Left colon (tissue), 2 donors: ENCODE results near the gene OAS1. TPM values are rescaled to one million over a fixed set of nuclear protein-coding genes. Genes with fewer than 3 reads are reported as not detected.
A peak's percentile ranks its signal among the peaks of the same experiment; 100 is the strongest.

ENCODE experiments used
- ATAC-seq: fragments of 200-7000 bp; cut with Tn5 transposase; one replicate; pipeline ENCODE4 v1.9.1; 2020; ENCODE audit warnings: mild to moderate bottlenecking, moderate library complexity
- DNase-seq, 2 donors: peaks; one replicate each; pipeline ENCODE4 v3.0.0-alpha.2; 2020
- intact Hi-C, 2 donors: fragments of 100-400 bp; cut with DNase I in 1 of 2; cut with micrococcal nuclease in 1 of 2; formaldehyde crosslinking; loops; one replicate each; pipeline versions ENCODE4 v1.11.2 to v1.14.0; 2022; cut with DNase I, micrococcal nuclease
- long read RNA-seq: library from polyadenylated mRNA; unstranded; transcript quantifications from one replicate; pipeline ENCODE4 v2.0.0, GENCODE V29; 2021
- total RNA-seq, 2 donors: library from RNA; stranded (reverse); fragmentation: NEBNext Ultra II Directional; extraction: Animal tissue kit (Norgen Biotek cat#: 25700); gene quantifications; one replicate each; pipeline ENCODE4 v1.2.1, GENCODE V29; 2021
- donor health status: DM: no; HTN: no; CAD: no.
- donor health status: DM: yes; HTN: yes; CAD: no.

Gene OAS1
- 100 to 1,000 TPM in 1 of 2 donors, 10 to 100 TPM in 1; 97.4 to 104 TPM for total RNA-seq
- long read RNA-seq, transcript OAS1-202 (6 exons, 1,684 nt) = minor isoform, 5 of 89 reads
- long read RNA-seq, transcript OAS1-201 (6 exons, 1,816 nt) = minor isoform, 6 of 89 reads
- long read RNA-seq, transcript OAS1-203 (5 exons, 1,990 nt) = major isoform, 33 of 89 reads
- long read RNA-seq, partial matches to known transcripts = 17 of 89 reads
- long read RNA-seq, other reads (novel, unspliced or antisense) = 22 of 89 reads

DNA sequence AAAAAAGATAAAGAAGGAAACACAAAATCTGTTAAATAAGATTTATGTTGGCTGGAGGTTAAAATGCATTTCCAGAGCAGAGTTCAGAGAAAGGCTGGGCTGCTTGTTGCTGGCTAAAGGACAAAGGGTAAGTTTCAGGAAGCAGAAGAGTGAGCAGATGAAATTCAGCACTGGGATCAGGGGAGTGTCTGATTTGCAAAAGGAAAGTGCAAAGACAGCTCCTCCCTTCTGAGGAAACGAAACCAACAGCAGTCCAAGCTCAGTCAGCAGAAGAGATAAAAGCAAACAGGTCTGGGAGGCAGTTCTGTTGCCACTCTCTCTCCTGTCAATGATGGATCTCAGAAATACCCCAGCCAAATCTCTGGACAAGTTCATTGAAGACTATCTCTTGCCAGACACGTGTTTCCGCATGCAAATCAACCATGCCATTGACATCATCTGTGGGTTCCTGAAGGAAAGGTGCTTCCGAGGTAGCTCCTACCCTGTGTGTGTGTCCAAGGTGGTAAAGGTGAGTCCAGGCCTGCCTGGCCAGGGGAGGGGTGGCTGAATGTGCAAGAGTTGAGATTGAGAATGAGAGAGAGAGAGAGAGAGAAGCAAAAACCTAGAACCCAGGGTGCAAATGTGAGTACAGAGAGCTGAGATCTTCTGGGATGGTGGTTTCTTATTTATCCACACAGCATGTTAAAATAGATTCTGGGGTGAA lies at the start of gene OAS1:
Gene OAS1 (plus strand): TSS at position 251 of the 703 bp plus-strand sequence. CDS start 78 bp downstream, at position 329.
- DNase-seq = peak; percentile 38 to 73
- intact Hi-C loops = no loop called here
- peak; percentile 86 for ATAC-seq

DNA sequence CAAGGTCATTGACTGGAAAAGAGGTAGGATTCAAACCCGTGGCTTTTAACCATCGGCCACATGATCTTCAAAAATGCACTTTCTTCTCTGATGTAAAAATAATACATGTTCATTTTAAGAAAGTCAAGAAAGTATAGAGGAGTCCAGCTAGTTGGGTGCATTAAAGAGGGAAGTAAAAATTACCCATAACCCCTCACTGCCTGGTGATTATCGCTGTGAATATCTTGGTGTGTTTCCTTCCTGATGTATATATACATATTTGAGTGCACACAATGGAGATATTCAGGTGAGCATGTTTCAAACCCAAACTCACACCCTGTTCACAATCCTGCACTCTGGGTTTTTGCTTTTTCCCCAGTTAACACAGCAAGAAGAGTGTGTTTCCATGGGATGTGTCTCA lies 47.5 kb upstream of the OAS1 start:
- intact Hi-C loops = no loop called here
- DNase-seq (no peak), ATAC-seq (no peak)

DNA sequence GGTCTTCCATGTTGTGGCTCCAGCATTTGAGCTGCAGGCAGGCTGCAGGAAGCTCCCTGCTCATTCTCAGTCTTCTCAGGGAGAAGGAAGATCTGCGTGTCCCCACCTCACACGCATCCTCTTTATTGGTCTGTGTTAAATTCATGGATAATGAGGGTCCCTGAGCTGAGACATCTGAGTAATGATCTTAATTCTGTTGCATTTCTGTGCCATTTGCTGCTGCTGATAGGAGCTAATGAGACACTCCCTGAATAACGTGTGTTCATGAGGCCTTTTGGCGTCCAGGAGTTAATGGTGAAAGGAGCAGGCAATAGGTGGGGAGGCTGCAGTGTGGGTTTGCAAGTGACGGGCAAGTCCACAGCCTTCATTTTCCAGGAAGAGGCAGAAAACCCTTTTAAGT lies 46.6 kb upstream of the OAS1 start:
- intact Hi-C loops = no loop called here
- DNase-seq (no peak), ATAC-seq (no peak)

DNA sequence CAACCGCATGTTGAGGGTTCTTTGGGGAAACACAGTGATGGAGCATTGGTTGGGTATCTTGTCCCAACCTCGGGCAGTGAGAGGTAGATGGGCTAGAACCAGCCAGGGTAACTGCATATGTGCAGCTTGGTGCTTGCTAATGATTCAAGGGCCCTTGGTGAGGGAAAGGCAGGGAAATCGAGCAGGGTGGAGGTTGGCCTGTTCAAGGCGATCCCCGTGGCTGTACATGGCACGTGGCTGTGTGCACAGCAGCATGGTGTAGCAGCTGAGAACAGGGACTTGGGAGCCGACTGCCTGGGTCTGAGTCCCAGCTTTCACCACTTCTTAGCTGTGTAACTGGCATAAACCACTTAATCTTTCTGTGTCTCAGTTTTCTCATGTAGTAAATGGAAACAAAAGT lies 45.5 kb upstream of the OAS1 start:
- intact Hi-C loops = no loop called here
- DNase-seq = no peak
- no peak for ATAC-seq

DNA sequence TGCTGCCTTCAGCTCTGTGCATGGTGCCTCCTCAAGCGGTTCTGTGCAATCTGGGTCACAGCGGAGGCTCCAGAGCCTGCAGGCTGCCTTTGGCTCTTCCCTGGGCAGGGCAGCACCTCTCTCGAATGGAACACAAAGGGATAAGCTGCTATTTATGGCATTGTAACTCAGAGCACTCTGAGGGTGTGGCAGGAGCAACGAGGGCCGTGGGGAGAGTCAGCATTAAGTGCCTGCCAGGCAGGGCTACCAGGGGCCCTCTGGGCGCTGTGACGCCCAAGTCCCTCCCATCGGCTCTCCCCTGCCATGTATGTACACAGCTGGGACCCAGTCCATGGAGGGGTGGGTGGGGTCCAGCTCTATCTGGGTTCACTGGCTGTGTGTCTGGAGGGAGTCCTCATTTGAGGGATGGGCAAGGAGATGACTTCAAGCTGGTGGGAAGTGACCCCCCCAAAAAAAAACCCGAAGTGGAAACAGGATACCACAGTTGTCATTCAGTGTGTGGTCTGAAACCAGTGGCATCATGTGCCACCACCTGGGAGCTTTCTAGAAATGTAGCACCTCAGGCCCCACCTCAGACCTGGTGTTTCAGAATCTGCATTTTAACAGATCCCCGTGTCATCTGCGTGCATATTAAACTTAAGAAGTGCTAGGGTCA lies 44.0 kb upstream of the OAS1 start:
- ATAC-seq = peak; percentile 73
- no peak for DNase-seq

DNA sequence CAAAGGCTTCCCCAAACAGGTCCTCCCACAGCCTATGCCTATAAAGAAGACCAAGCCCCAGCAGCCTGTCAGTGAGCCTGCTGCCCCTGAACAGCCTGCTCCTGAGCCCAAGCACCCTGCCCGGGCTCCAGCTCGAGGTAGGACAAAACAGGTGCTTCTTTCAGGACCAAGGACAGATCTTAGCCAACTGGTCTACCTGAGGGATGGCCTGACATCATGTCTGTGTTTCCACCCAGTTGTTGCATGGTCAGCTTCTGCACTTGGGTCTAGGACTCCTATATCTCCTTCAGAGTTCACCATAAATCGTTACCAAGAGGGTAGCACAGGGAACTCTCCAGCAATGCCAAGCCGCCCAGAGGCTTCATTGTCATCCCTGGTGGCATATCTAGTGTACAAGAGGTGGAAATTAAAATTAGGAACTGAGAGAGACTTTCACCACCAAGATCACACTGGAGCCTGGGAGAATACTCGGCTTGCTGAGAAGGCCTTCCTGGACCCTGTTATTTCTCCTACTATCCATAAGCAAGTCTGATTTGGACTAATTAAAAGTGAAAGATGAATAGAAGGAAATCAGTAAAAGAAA lies 38.2 kb upstream of the OAS1 start:
- DNase-seq (no peak), ATAC-seq (no peak)
- intact Hi-C loops = no loop called here

More for the DNA sequence above, 44.0 kb upstream of the OAS1 start:
- intact Hi-C loops = no loop called here

DNA sequence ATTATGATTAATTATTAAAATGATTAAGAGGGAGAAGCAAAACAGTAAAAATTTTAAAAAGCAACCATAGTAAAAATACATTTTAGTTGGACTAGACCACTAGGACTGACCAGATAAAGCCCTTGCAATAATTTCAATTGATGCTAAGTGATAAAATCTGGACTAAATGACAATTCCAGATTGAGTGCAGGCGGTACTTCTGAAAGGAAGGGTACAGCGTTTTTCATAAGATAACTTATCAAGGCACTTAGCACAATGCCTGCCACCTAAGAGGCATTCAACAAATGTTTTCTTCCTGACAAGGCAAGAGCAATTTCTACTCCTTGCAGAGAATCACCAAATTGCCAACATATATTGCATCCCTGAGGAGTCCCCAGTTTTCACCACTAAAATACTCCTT lies 37.7 kb upstream of the OAS1 start:
- intact Hi-C loops = no loop called here
- DNase-seq (no peak), ATAC-seq (no peak)

DNA sequence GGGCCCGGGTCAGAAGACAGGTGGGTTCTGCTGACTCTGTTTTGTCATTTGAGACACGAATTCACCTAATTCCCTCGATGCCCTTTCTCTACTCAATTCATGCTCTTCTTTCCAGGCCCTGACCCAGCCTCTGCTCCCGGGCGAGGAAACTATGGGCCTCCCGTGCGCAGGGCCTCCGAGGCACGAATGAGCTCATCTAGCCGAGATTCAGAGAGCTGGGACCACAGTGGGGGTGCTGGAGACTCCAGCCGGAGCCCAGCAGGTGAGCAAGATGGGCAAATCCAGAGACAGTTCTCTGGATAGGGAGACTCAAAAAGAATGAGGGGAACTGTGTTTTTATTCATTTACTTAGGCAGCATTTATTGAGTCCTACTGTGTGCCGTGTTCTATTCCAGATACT lies 37.0 kb upstream of the OAS1 start:
- ATAC-seq = no peak
- DNase-seq = no peak

DNA sequence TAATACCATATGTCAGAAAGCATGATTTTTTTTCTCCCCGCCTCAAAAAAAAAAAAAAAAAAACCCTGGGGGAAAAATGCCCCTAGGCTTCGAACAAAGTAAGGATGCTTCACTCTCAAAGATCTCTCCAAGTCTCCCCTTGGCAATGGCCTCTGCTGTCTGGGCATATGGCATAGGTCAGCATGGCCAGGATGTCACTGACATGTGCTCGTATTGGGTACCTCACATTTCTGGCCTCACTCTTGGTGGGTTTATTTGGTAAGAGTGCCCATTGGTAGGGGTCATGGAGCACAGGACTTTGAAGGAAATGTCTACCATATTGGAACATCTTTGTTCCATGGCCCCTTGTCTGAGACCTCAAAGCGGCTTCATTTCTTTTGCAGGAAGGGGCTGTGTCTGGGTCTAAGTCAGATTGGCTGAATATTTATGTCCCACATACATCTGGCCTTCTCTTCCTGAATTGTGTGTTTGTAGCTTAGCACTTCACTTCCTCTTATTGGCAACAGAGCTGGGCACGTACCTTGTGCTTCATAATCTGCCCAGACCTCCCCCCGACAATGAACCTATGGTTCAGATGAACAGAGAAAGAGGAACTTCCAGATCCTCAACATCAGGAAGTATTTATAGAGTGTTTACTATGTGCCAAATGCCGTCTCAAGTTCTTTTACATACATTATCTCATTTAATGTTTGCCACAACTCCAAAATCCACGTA lies 36.3 kb upstream of the OAS1 start:
- intact Hi-C loops = no loop called here
- ATAC-seq (no peak), DNase-seq (no peak)

More for the DNA sequence above, 37.0 kb upstream of the OAS1 start:
- intact Hi-C loops = no loop called here

DNA sequence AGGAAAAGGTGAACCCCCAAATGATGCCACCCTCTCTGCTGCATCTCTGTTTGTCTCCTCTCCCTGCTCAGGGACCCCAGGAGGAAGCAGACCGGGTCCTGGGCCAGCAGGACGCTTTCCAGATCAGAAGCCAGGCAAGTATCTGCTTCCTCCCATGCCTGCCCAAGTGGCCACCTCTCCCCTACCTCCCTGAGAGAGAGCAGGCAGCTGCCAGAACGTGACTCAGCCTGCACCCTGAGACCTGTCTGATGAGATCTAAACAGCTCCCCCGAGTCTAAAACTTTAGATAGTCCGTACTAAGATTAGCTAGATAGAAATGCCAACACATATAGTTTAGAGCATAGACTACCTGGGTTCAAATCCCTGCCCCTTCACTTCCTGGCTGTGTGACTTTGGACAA lies 31.2 kb upstream of the OAS1 start:
- ATAC-seq = no peak
- intact Hi-C loops = no loop called here
- DNase-seq = no peak

DNA sequence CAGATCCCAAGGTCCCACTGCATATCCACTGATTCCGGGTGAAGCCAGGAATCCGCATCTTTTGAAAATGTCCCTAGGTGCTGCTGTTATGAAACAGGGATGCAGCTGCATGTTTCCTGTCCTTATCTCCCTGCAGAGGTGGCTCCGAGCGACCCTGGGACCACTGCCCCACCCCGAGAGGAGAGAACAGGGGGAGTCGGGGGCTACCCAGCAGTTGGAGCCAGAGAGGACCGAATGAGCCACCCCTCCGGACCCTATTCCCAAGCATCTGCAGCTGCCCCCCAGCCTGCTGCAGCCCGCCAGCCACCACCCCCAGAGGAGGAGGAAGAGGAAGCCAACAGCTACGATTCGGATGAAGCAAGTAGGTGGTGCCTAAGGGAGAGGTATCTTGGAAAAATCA lies 30.3 kb upstream of the OAS1 start:
- no peak for ATAC-seq
- no peak for DNase-seq
- intact Hi-C loops = no loop called here

DNA sequence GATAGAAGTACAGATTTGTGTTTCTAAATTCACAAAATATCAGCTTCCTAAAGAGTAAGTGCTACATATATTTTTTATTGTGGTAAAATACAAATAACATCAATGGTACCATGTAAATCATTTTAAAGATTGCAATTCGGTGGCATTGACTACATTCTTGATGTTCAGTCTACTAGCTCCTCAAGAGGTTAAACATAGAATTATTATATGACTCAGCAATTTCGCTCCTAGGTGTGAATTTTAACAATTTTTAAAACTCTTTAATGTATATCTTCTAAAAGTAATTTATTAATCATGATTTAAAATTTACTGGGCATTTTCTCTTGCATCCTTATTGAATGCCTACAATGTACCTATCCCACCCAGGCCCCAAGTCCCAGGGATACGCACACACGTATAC lies 29.8 kb upstream of the OAS1 start:
- ATAC-seq (no peak), DNase-seq (no peak)
- intact Hi-C loops = no loop called here

DNA sequence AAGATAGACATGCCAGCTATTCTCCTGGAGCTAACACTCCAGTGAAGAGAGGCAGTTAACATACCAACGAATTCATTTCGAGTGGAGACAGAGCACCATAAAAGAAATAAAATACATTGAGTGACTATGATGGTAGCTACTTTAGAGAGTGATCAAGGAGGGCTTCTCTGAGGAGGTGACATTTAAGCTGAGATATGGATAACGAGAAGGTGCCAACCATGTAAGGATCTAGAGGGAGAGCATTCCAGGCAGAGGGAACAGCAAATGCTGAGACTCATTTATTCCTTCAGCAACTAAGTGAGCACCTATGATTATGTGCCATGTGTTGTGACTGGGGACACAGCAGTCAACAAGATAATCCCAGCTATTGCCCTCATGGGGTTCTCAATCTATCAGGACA lies 28.3 kb upstream of the OAS1 start:
- no peak for ATAC-seq
- no peak for DNase-seq
- intact Hi-C loops = no loop called here

DNA sequence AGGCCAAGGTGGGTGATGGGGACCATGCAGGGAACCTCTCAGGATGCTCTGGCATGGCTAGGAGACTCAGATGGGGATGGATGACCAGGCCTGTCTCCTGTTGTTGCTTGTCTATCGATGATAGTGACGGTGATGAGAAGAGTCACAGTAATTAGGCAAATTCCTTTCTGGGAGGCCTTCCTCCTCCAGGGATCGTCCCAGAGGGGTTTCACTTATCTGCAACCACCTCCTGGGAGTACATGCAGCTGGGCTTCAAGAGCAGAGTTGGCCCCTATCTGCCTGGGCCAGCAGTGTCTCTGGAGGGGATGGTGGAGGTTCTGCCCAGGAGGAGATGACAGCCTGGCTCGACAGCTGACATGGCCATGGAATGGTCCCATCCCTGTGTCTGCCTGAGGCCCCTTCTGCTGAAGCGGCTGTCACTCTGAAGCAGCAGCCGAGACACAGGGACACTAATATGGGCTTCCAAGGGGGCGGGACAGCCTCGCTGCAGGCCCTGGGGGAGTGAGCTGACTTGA lies 27.5 kb upstream of the OAS1 start:
- DNase-seq (no peak), ATAC-seq (no peak)
- intact Hi-C loops = no loop called here

DNA sequence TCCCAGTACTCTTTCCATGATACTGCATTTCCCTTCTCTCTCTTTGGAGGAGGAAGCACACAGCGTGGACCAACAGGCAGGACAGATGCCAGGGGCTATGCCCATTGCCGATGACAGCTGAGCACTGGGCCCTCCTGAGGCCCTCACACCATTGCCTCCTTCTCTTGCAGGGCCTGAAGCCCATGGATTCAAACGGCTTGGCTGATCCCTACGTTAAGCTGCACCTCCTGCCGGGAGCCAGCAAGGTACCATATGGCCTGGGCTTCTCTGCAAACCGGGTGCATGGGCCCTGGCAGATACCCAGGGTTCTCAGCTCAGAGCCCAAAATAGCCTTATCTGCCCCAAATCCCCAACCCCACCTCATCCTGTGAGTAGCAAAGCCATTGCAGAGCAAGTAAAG lies 25.2 kb upstream of the OAS1 start:
- DNase-seq = no peak
- intact Hi-C loops = no loop called here
- ATAC-seq = no peak

DNA sequence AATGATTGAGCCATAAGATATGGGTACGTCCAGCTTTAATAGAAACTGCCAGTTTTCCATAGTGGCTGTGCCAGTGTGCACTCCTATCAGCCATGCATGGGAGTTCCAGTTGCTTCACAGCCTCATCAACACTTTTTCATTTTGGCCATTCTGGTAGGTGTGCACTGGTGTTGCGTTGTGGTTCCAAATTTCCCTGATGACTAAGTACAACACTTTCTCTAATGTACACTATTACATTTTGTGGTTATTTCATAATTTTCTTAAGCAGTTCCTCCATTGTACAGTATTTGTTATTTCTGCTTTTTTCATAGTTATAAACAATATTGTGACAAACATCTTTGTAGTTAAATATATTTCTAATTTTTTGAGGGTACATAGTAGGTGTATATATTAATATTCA lies 21.5 kb upstream of the OAS1 start:
- intact Hi-C loops = no loop called here
- DNase-seq = no peak
- no peak for ATAC-seq

DNA sequence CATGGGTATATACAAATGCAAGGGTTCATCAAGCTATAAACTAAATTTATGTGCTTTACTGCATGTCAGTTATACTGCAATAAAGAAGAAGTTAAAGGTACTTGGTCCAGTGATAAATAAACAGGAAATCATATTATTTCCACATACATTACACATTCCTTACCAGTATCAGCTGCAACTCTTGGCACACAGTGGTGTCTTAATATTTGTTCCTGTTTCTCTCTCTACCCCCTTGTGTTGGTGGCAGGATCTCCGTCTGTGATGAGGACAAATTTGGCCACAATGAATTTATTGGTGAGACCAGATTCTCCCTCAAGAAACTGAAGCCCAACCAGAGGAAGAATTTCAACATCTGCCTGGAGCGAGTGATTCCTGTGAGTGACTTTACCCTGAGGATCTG lies 19.2 kb upstream of the OAS1 start:
- no peak for DNase-seq
- ATAC-seq = peak; percentile 60

DNA sequence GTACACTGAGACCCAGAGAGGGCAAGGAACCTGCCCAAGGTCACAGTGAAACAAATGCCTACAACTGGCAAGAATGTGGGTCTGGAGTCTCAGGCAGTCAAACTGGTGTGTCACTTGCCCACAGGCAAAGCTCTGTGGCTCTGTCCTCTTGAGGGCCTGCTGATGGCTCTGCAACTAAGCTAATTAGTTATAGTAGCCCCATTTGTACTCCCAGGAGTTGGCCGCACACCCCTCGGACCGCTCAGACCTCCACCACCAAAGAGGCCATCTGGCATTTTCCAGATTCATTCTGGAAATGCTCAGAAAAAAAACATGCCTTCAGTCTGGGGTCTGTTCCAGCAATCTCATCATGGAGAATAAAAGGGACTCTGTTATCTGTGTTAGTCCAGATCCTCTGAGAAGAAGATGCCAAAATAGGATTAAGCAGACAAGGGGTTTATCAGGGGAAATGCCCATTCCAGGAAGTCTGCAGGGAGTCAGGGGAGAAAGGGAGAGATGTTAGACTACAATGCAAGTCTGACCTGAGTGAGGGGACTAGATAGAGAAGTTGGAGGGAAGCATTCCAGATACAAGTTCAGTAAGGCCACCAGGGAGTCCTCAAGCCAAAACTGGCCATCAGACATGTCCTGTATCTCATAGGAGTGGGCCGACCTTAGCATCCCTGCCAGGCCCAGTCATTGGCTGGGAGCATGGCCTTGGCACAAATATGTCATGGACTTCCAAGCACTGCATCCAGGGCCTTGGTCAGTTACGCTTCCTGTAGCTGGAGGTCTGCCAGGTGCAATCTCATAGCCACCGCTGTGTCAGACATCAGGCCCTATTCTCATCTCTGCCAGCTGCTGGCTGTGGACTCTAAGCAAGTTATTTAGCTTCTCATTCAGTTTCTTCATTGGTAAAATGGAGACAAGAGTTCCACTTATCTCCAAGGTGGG lies 15.4 kb upstream of the OAS1 start:
- intact Hi-C loops = loop anchor here in 1 of 2 donors (10.0 kb wide), 1 partner anchor 143 kb away; no protein-coding TSS in a partner anchor
- no peak for DNase-seq
- ATAC-seq = peak; percentile 46

More for the DNA sequence above, 19.2 kb upstream of the OAS1 start:
- intact Hi-C loops = no loop called here
